Smooth muscle cell (in vitro differentiated cells): ENCODE data around the gene SDHAF3. TPM values are rescaled to one million over a fixed set of nuclear protein-coding genes. Genes with fewer than 3 reads are reported as not detected.

Source experiments
- DNase-seq: peaks from one replicate; lab custom pipeline; 2025; ENCODE audit not compliant: unreplicated experiment; lab: John Stamatoyannopoulos, UW
- H2AFZ ChIP-seq: fragments of 200-600 bp; sonication (generic); 2 replicates; pipeline ENCODE4 v1.6.0; 2016; ENCODE audit warnings: antibody characterized with exemption, low read depth, mild to moderate bottlenecking
- H3F3A ChIP-seq: fragments of 200-600 bp; sonication (generic); 2 replicates; pipeline ENCODE4 v1.6.0; 2017; ENCODE audit warnings: antibody characterized with exemption, low read depth
- H3K27ac ChIP-seq: fragments of 200-600 bp; sonication (generic); 2 replicates; pipeline ENCODE4 v1.5.1; 2016; ENCODE audit warnings: low read depth, mild to moderate bottlenecking
- H3K27me3 ChIP-seq: fragments of 200-600 bp; sonication (generic); 2 replicates; pipeline ENCODE4 v1.6.1; 2016; ENCODE audit warnings: low read depth, mild to moderate bottlenecking
- H3K36me3 ChIP-seq: fragments of 200-600 bp; sonication (generic); 2 replicates; pipeline ENCODE4 v1.5.1; 2016; ENCODE audit warnings: low read depth
- H3K4me1 ChIP-seq: fragments of 200-600 bp; sonication (generic); 2 replicates; pipeline ENCODE4 v1.5.1; 2016; ENCODE audit warnings: low read depth
- H3K4me2 ChIP-seq: fragments of 200-600 bp; sonication (generic); 2 replicates; pipeline ENCODE4 v1.6.0; 2016; ENCODE audit warnings: mild to moderate bottlenecking
- H3K4me3 ChIP-seq: fragments of 200-600 bp; sonication (generic); 2 replicates; pipeline ENCODE4 v1.5.1; 2016; ENCODE audit warnings: mild to moderate bottlenecking
- H3K79me2 ChIP-seq: fragments of 200-600 bp; sonication (generic); 2 replicates; pipeline ENCODE4 v1.6.0; 2016; ENCODE audit warnings: low read depth, mild to moderate bottlenecking
- H3K9ac ChIP-seq: fragments of 200-600 bp; sonication (generic); 2 replicates; pipeline ENCODE4 v1.6.0; 2016; ENCODE audit warnings: low read depth
- H3K9me3 ChIP-seq: fragments of 200-600 bp; sonication (generic); replicated peaks from 2 replicates; pipeline ENCODE4 v1.5.1; 2016; ENCODE audit warnings: low read depth
- H4K20me1 ChIP-seq: fragments of 200-600 bp; sonication (generic); 2 replicates; pipeline ENCODE4 v1.6.0; 2016; ENCODE audit warnings: low read depth
- WGBS: methylation state at CpG from one replicate; pipeline ENCODE4 v1.1.7; 2016; ENCODE audit warnings: low lambda C conversion rate; 5-methylcytosine and 5-hydroxymethylcytosine counted together
- polyA plus RNA-seq: library from polyadenylated mRNA; unstranded; fragments of >200 nt; fragmentation: Nextera tagmentation; extraction: Ambion mirVana; gene quantifications from 2 replicates; pipeline ENCODE4 v1.2.1, GENCODE V29; 2016
- total RNA-seq: library from RNA; depleted of rRNA; stranded (reverse); fragments of >200 nt; gene quantifications from 2 replicates; pipeline ENCODE4 v1.2.3, GENCODE V29; 2014
- TF ChIP-seq, protein P1 (sequence below): fragments of 200-600 bp; sonication (generic); IDR thresholded peaks from 2 replicates; pipeline ENCODE4 v1.5.1; 2017; ENCODE audit warnings: borderline replicate concordance, mild to moderate bottlenecking, antibody characterized with exemption; ENCODE audit not compliant: insufficient read depth, poor library complexity, severe bottlenecking

The SDHAF3 gene
- total and polyA plus RNA-seq, 2 experiments from 2014 or later: 25.6 to 28.5 TPM

- no peak for DNase-seq
- Histone ChIP-seq H3K27me3 (no peaks in the 10 kb centered on the region), H3K4me2 (no peak overlapping the region), H3K4me3 (no peak overlapping the region), H3K9me3 (no peaks in the 10 kb centered on the region), H3F3A (no peaks in the 10 kb centered on the region), H3K4me1 (peaks cover 11% of the 10 kb centered on the region), H3K9ac (no peak overlapping the region), H3K36me3 (no peaks in the 10 kb centered on the region), H3K79me2 (no peaks in the 10 kb centered on the region), H3K27ac (no peak overlapping the region), H2AFZ (no peak overlapping the region), H4K20me1 (no peaks in the 10 kb centered on the region)
- TF ChIP-seq, protein P1, sequence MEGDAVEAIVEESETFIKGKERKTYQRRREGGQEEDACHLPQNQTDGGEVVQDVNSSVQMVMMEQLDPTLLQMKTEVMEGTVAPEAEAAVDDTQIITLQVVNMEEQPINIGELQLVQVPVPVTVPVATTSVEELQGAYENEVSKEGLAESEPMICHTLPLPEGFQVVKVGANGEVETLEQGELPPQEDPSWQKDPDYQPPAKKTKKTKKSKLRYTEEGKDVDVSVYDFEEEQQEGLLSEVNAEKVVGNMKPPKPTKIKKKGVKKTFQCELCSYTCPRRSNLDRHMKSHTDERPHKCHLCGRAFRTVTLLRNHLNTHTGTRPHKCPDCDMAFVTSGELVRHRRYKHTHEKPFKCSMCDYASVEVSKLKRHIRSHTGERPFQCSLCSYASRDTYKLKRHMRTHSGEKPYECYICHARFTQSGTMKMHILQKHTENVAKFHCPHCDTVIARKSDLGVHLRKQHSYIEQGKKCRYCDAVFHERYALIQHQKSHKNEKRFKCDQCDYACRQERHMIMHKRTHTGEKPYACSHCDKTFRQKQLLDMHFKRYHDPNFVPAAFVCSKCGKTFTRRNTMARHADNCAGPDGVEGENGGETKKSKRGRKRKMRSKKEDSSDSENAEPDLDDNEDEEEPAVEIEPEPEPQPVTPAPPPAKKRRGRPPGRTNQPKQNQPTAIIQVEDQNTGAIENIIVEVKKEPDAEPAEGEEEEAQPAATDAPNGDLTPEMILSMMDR: no peak
- WGBS: 76% methylated on average over 4 of the region's 4 CpGs
Observed at GRCh38 chr7:97079300-97079699, 38.2 kb upstream of the SDHAF3 start.

GRCh38 chr7:97081521-97082300 lies 35.8 kb upstream of the SDHAF3 start:
- Histone ChIP-seq H4K20me1 (no peaks in the 10 kb centered on the region), H3F3A (no peaks in the 10 kb centered on the region), H3K4me2 (peak overlapping the region; percentile 3), H3K4me1 (peaks cover 11% of the 10 kb centered on the region), H3K9me3 (no peaks in the 10 kb centered on the region), H2AFZ (no peak overlapping the region), H3K27ac (no peak overlapping the region), H3K79me2 (no peaks in the 10 kb centered on the region), H3K4me3 (no peak overlapping the region), H3K9ac (no peak overlapping the region), H3K36me3 (no peaks in the 10 kb centered on the region), H3K27me3 (no peaks in the 10 kb centered on the region)
- no peak for DNase-seq
- 55% methylated on average over 3 of the region's 3 CpGs for WGBS
- TF ChIP-seq, protein P1: no peak

DNA sequence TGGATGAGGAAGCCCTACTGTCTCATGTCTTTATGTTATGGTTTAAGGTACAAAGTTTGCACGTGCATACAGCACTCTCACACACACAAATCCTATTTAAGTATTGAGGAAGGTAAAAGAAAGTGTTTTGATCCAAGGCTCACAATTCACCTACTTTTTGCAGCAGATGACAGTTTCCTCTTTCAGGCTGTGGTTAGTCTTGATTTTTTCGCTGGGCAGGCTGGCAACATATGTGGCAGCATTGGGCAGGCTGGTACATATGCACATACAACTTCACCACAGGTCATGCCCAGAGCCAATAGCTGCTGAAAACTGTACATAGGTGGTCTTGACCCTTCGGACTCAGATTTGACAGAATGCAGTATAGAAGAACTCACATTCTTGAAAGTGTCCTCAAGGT lies 29.1 kb upstream of the SDHAF3 start:
- peaks cover 7% of the 10 kb centered on the region for H3K4me1 ChIP-seq
- no peak overlapping the region for H3K9ac ChIP-seq
- H3K27me3 ChIP-seq: no peaks in the 10 kb centered on the region
- no peaks in the 10 kb centered on the region for H3F3A ChIP-seq
- no peaks in the 10 kb centered on the region for H3K79me2 ChIP-seq
- TF ChIP-seq, protein P1: no peak
- H3K36me3 ChIP-seq: no peaks in the 10 kb centered on the region
- DNase-seq: no peak
- WGBS: 86% methylated on average over 3 of the region's 3 CpGs
- no peaks in the 10 kb centered on the region for H4K20me1 ChIP-seq
- no peak overlapping the region for H3K4me3 ChIP-seq
- no peak overlapping the region for H3K4me2 ChIP-seq
- H3K27ac ChIP-seq: no peak overlapping the region
- H2AFZ ChIP-seq: no peak overlapping the region
- no peaks in the 10 kb centered on the region for H3K9me3 ChIP-seq

DNA sequence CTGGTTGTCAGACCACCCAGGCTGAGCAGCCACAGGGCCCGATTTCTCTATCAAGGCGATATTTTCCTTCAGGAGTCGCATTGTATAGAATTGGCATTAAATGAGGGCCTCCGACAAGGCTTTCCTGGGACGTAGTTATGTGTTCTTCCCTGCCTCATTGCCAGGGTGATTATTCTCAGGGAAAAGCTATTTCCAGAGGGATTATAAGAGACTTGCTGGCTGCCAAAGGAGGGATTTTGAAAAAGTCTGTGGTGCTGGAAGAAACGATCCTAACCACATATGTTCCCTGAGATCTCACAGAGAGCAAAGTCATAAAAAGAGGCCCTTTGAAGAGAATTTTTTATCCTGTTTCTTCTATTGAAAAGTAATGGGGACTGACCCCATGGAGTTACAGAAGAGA lies 27.7 kb upstream of the SDHAF3 start:
- no peaks in the 10 kb centered on the region for H3K79me2 ChIP-seq
- no peak for DNase-seq
- no peak overlapping the region for H3K4me3 ChIP-seq
- H3K9ac ChIP-seq: no peak overlapping the region
- H3K36me3 ChIP-seq: no peaks in the 10 kb centered on the region
- no peaks in the 10 kb centered on the region for H3K9me3 ChIP-seq
- no peak overlapping the region for H2AFZ ChIP-seq
- TF ChIP-seq, protein P1: no peak
- peaks cover 7% of the 10 kb centered on the region for H3K4me1 ChIP-seq
- H3K27ac ChIP-seq: no peak overlapping the region
- no peaks in the 10 kb centered on the region for H4K20me1 ChIP-seq
- no peaks in the 10 kb centered on the region for H3K27me3 ChIP-seq
- H3K4me2 ChIP-seq: peak overlapping the region; percentile 31
- no peaks in the 10 kb centered on the region for H3F3A ChIP-seq
- whole genome bisulfite sequencing: 62% methylated on average over 6 of the region's 6 CpGs
